HEK293T (cell line): ENCODE measurements around the gene ANKEF1.
A peak's percentile ranks its signal among the peaks of the same experiment; 100 is the strongest.

Experiments used
- CTCF ChIA-PET: fragments of 350-600 bp; formaldehyde crosslinking; extraction: SDS; loops from one replicate; lab custom pipeline; 2021; ENCODE audit warnings: antibody characterized with exemption, inconsistent platforms; lab: Yijun Ruan, JAX
- POLR2A ChIA-PET: fragments of 350-600 bp; formaldehyde crosslinking; extraction: SDS; loops from one replicate; lab custom pipeline; 2020; ENCODE audit warnings: antibody characterized with exemption, inconsistent platforms; lab: Yijun Ruan, JAX
- DNase-seq: peaks from one replicate; pipeline ENCODE4 v3.0.0; 2012; ENCODE audit warnings: mixed read lengths; ENCODE audit errors: extremely low spot score
- ARNT ChIP-seq: fragments of 450-650 bp; IDR thresholded peaks from 2 replicates; pipeline ENCODE4 v1.6.1; 2017; ENCODE audit warnings: mild to moderate bottlenecking
- BHLHE40 ChIP-seq: fragments of 450-650 bp; IDR thresholded peaks from 2 replicates; pipeline ENCODE4 v1.6.1; 2016; ENCODE audit warnings: mild to moderate bottlenecking, moderate library complexity, borderline replicate concordance
- CTBP1 ChIP-seq: fragments of 450-650 bp; IDR thresholded peaks from 2 replicates; pipeline ENCODE4 v1.6.1; 2016; ENCODE audit warnings: borderline replicate concordance
- ELF4 ChIP-seq: fragments of 450-650 bp; IDR thresholded peaks from 2 replicates; pipeline ENCODE4 v1.6.1; 2017; ENCODE audit warnings: antibody characterized with exemption
- FOXA1 ChIP-seq: fragments of 450-650 bp; IDR thresholded peaks from 2 replicates; pipeline ENCODE4 v1.6.1; 2016; ENCODE audit warnings: mild to moderate bottlenecking
- FOXK2 ChIP-seq: fragments of 450-650 bp; IDR thresholded peaks from 2 replicates; pipeline ENCODE4 v1.6.1; 2016; ENCODE audit warnings: mild to moderate bottlenecking
- FOXM1 ChIP-seq: fragments of 450-650 bp; IDR thresholded peaks from 2 replicates; pipeline ENCODE4 v1.6.1; 2017; ENCODE audit warnings: mild to moderate bottlenecking, borderline replicate concordance
- HDGF ChIP-seq: fragments of 450-650 bp; IDR thresholded peaks from 2 replicates; pipeline ENCODE4 v1.6.1; 2017; ENCODE audit warnings: antibody characterized with exemption, borderline replicate concordance
- L3MBTL2 ChIP-seq: fragments of 450-650 bp; conservative IDR thresholded peaks from 2 replicates; pipeline ENCODE4 v1.6.1; 2016; ENCODE audit warnings: mild to moderate bottlenecking
- LEF1 ChIP-seq: fragments of 450-650 bp; IDR thresholded peaks from 2 replicates; pipeline ENCODE4 v1.6.1; 2017; ENCODE audit warnings: mild to moderate bottlenecking, borderline replicate concordance
- NFRKB ChIP-seq: fragments of 450-650 bp; IDR thresholded peaks from 2 replicates; pipeline ENCODE4 v1.6.1; 2016; ENCODE audit warnings: mild to moderate bottlenecking, moderate library complexity
- SP1 ChIP-seq: fragments of 450-650 bp; IDR thresholded peaks from 2 replicates; pipeline ENCODE4 v1.6.1; 2017
- SUZ12 ChIP-seq: fragments of 450-650 bp; IDR thresholded peaks from 2 replicates; pipeline ENCODE4 v1.6.1; 2016; ENCODE audit warnings: mild to moderate bottlenecking
- TARDBP ChIP-seq: fragments of 450-650 bp; IDR thresholded peaks from 2 replicates; pipeline ENCODE4 v1.6.1; 2016
- ZNF384 ChIP-seq: fragments of 450-650 bp; IDR thresholded peaks from 2 replicates; pipeline ENCODE4 v1.6.1; 2016
- TF ChIP-seq, protein P1 (sequence below): fragments of 450-650 bp; IDR thresholded peaks from 2 replicates; pipeline ENCODE4 v1.6.1; 2016

ANKEF1 gene

DNA sequence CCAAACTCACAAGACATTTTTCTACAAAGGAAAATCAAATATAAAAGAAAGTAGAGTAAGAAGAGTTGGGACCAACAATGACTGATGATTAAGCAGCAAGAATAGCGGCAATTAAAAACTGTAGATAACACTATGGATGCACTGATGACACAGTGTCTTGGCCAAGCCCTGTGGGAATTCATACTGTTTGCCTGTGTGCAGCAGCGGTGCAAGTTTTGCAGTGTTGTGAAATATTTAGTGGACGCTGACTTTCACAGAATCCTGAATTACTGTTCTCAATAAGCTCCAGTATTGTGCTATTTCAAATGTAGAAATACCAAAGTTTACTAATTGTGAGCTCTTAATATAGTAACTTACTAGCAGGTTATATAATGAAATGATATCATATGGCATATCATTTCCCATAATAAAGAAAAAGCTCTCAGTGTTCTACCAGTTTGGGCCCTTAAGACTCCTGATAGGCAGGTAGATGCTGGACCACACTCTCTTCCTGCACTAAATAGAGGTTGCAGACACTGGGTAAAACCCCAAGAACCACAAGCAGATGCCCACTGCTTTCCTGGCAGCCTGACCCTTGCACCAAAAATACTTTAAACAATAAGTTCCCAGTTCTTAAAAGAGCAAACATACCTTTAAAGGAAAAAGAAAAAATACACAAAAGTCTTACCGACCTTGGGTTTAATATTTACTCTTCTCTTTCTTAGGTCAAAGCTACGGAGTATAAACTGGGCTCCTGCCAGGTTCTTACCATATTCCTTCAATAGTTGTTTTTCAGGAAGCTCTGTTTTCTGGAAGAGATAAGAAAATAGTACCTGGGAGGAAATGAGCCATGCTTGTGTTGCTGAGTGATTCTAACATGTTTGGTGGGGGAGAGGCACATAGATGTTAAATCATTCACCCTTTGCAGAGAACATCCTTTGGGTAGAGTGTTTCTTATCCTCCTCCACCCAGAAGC lies 41.6 kb downstream of the ANKEF1 start:
- TF ChIP-seq L3MBTL2 (no peak), SP1 (no peak), NFRKB (no peak)
- ChIA-PET CTCF (interaction anchor here (0.5 to 1.4 kb wide), 6 partner anchors 13 to 466 kb away, joined by 3 to 6 read pairs (median 4); no protein-coding TSS in a partner anchor), POLR2A (no interaction called here)
- no peak for DNase-seq

DNA sequence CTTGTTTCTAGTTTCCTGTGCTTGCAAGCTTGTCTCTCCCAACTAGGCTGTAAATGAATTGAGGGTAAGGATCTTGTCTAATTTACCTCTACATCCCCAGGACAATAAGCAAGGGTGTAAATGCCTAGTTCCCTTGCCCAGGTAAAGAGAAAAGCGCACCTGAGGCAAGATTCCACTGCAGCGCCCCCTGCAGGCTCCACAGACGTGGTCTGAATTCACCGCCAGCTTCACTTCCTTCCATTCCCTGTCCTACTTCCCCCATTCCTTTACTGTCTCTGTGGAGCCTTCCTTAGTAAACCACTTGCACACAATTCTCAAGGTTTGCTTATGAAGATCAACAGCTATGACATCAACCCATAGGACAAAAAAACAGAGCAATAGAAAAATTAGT lies 42.3 kb downstream of the ANKEF1 start:
- CTCF ChIA-PET = interaction anchor here (0.5 to 1.4 kb wide), 5 partner anchors 13 to 467 kb away, joined by 3 to 6 read pairs (median 4); no protein-coding TSS in a partner anchor
- POLR2A ChIA-PET = no interaction called here
- TF ChIP-seq ARNT = no peak
- TF ChIP-seq NFRKB = no peak
- no peak for TF ChIP-seq ELF4
- TF ChIP-seq TARDBP = no peak
- TF ChIP-seq ZNF384 = no peak
- TF ChIP-seq SP1 = no peak
- TF ChIP-seq HDGF = no peak
- no peak for TF ChIP-seq FOXA1
- no peak for TF ChIP-seq LEF1
- no peak for TF ChIP-seq L3MBTL2
- no peak for TF ChIP-seq CTBP1
- TF ChIP-seq, protein P1, sequence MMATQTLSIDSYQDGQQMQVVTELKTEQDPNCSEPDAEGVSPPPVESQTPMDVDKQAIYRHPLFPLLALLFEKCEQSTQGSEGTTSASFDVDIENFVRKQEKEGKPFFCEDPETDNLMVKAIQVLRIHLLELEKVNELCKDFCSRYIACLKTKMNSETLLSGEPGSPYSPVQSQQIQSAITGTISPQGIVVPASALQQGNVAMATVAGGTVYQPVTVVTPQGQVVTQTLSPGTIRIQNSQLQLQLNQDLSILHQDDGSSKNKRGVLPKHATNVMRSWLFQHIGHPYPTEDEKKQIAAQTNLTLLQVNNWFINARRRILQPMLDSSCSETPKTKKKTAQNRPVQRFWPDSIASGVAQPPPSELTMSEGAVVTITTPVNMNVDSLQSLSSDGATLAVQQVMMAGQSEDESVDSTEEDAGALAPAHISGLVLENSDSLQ = no peak
- TF ChIP-seq BHLHE40 = no peak
- TF ChIP-seq FOXM1 = no peak
- TF ChIP-seq FOXK2 = no peak
- TF ChIP-seq SUZ12 = no peak
- DNase-seq = peak; percentile 16

DNA sequence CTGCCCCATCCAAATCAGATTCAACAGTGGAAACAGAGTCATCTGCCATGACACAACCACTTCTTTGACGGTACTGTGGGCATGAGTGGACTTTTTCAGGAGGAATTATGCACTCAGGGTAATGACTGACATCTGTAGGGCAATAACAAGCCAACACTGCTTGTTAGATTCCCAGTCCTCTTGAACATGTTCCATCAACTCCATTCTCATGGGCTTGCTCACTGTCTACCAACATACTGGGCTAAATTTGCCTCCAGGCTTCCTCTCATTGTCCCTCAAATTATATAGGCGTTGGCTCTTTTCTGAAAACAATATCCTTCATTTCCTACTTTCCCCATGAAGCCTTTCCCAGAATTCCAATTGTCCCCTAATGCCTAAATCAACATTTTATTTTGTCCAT lies 43.1 kb downstream of the ANKEF1 start:
- TF ChIP-seq HDGF (no peak), TARDBP (no peak)
- ChIA-PET POLR2A (no interaction called here), CTCF (interaction anchor here (1.2 to 1.6 kb wide), 2 partner anchors 13 to 100 kb away, joined by 5 to 8 read pairs; no protein-coding TSS in a partner anchor)
- DNase-seq = no peak

DNA sequence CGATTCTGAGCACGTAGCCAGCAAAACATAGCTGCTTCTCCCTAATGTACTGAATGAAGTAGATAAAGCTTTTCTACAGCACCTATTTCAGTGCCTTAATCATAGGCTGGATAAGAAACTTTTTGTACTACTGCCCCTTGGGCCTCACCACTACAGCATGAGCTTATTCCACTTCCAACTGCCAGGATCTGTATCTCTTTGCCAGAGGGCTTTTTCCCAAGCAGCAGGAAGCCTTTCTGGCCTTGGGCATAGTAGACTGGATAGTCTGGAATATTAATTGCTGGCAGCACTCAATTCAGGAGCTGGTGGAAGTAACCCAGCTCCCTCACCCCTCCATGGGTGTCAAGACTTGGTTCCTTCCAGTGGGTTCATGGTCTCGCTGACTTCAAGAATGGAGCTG lies 43.6 kb downstream of the ANKEF1 start:
- TF ChIP-seq FOXM1 = no peak
- TF ChIP-seq FOXK2 = no peak
- no peak for TF ChIP-seq ARNT
- no peak for TF ChIP-seq BHLHE40
- TF ChIP-seq LEF1 = no peak
- TF ChIP-seq ZNF384 = no peak
- TF ChIP-seq TARDBP = no peak
- no peak for TF ChIP-seq L3MBTL2
- TF ChIP-seq FOXA1 = no peak
- POLR2A ChIA-PET = no interaction called here
- CTCF ChIA-PET = interaction anchor here (1.2 to 1.6 kb wide), 3 partner anchors 12 to 101 kb away, joined by 4 to 8 read pairs (median 5); no protein-coding TSS in a partner anchor
- no peak for DNase-seq

DNA sequence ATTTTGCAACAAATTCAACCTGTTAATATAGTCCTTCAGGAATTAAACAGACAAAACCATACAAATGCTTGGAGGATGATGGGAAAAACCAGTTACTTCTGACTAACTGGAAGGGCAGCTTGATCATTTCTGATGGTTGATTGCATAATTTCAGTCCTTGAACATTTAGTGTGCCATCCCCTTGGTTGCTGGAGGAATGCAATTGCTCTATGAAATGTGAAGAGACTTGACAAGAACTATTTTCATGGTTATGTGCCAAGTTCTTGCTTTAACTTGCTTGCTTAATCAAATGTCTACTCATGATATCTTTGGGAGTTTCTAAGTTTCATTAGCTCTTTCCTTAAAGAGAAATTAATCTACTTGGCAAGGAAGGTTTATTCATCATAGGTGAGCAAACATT lies 45.2 kb downstream of the ANKEF1 start:
- no peak for DNase-seq
- POLR2A ChIA-PET = no interaction called here
- CTCF ChIA-PET = no interaction called here
- TF ChIP-seq FOXM1 = no peak
- TF ChIP-seq, protein P1 = no peak
- no peak for TF ChIP-seq CTBP1
- no peak for TF ChIP-seq SUZ12
- TF ChIP-seq FOXA1 = no peak
- no peak for TF ChIP-seq L3MBTL2
- no peak for TF ChIP-seq ELF4
- TF ChIP-seq NFRKB = no peak
- TF ChIP-seq HDGF = no peak
- TF ChIP-seq SP1 = no peak

DNA sequence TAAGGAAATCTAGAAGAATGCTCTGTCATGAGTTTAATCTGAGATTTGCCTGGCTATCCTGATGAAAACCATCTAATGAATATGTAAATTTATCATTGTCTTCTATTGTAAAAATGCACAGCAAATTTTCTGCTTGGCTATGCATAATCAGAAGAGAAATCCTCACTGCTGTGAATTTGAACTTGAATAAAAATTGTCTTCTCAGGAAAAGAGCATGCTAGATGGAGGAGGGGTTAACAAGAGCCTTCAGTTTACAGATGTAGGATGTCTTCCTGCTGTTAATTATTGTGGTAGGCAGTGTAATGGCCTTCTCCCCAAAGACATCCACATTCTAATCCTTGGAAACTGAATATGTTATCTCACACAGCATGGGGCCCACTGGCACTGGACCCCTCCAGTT lies 45.8 kb downstream of the ANKEF1 start:
- no peak for DNase-seq
- CTCF ChIA-PET = no interaction called here
- POLR2A ChIA-PET = no interaction called here

More for the DNA sequence above, 45.8 kb downstream of the ANKEF1 start:
- TF ChIP-seq ELF4 = no peak
- TF ChIP-seq TARDBP = no peak
- no peak for TF ChIP-seq ARNT
- TF ChIP-seq ZNF384 = no peak
- TF ChIP-seq SUZ12 = no peak
- TF ChIP-seq, protein P1 = no peak
- TF ChIP-seq FOXK2 = no peak
- no peak for TF ChIP-seq HDGF
